ENCODE measurements around the gene PHACTR1. TPM values are rescaled to one million over a fixed set of nuclear protein-coding genes. Genes with fewer than 3 reads are reported as not detected.

Gene PHACTR1
- total RNA-seq, 2 donors from 2014 or later, result 1.3 to 4.3 TPM

DNA sequence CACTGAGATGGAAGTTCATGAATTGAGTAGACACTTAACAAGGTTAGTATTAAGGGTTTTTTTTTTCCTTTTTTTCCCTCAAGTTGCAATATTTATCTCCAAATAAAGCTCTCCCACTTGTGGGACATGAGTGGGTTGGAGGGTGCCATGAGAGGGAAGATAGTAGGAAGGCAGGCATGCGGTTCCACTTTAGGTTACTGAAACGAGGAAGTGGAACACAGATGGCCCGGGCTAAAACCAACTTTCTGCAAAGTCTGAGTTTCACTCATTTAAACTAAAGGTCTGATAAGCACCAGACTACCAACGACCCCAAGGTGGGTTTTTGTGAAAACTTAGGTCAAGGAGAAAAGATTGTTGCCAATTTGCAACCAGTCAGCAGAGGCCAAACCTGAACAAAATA lies 569.6 kb downstream of the PHACTR1 start:
- no peaks in the 10 kb centered on the region for H3K9me3 ChIP-seq
- H3K27me3 ChIP-seq (replicated peaks; ENCODE audit: insufficient read depth), result no peaks in the 10 kb centered on the region
- intact Hi-C loops (cut with DNase I), result no loop called here
- H3K4me1 ChIP-seq (replicated peaks), result no peaks in the 10 kb centered on the region
- DNase-seq (ENCODE audit: low spot score), result no peak
- WGBS, result 80% methylated on average over 4 of the region's 4 CpGs
- no peak for TF ChIP-seq POLR2A (IDR thresholded peaks at IDR 0.05)
- TF ChIP-seq, protein P1, sequence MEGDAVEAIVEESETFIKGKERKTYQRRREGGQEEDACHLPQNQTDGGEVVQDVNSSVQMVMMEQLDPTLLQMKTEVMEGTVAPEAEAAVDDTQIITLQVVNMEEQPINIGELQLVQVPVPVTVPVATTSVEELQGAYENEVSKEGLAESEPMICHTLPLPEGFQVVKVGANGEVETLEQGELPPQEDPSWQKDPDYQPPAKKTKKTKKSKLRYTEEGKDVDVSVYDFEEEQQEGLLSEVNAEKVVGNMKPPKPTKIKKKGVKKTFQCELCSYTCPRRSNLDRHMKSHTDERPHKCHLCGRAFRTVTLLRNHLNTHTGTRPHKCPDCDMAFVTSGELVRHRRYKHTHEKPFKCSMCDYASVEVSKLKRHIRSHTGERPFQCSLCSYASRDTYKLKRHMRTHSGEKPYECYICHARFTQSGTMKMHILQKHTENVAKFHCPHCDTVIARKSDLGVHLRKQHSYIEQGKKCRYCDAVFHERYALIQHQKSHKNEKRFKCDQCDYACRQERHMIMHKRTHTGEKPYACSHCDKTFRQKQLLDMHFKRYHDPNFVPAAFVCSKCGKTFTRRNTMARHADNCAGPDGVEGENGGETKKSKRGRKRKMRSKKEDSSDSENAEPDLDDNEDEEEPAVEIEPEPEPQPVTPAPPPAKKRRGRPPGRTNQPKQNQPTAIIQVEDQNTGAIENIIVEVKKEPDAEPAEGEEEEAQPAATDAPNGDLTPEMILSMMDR (IDR thresholded peaks at IDR 0.05), result no peak
- no peak for TF ChIP-seq POLR2AphosphoS5 (IDR thresholded peaks at IDR 0.05)
- H3K36me3 ChIP-seq, result no peaks in the 10 kb centered on the region
- no peak overlapping the region for H3K27ac ChIP-seq
- H3K4me3 ChIP-seq, result no peak overlapping the region

DNA sequence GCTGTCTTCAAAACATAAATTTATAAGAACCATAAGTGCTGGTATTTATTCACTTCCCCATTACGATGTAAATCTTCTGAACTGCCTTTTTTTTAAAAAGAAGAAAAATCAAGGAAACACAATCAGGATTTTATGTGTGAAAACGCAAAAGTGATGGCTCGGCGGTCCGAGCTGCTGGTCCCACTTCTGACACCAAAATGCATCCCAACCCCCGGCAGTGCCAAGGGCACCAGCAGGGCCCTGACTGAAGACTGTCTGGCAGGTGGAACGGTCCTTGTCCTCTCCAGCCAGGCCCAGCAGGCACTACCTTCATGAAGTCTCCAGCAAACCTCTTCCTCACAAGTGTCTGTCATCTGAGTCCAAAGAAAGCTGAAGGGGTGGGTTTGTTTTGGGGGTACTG lies 570.5 kb downstream of the PHACTR1 start:
- DNase-seq (ENCODE audit: low spot score), result no peak
- Histone ChIP-seq H3K36me3 (no peaks in the 10 kb centered on the region), H3K27ac (no peak overlapping the region), H3K4me1 (replicated peaks) (no peaks in the 10 kb centered on the region), H3K9me3 (no peaks in the 10 kb centered on the region), H3K27me3 (replicated peaks; ENCODE audit: insufficient read depth) (no peaks in the 10 kb centered on the region), H3K4me3 (no peak overlapping the region)
- TF ChIP-seq POLR2AphosphoS5 (IDR thresholded peaks at IDR 0.05) (no peak), POLR2A (IDR thresholded peaks at IDR 0.05) (no peak)
- TF ChIP-seq, protein P1 (IDR thresholded peaks at IDR 0.05), result no peak
- 93% methylated on average over 7 of the region's 7 CpGs for WGBS
- intact Hi-C loops (cut with DNase I), result no loop called here

DNA sequence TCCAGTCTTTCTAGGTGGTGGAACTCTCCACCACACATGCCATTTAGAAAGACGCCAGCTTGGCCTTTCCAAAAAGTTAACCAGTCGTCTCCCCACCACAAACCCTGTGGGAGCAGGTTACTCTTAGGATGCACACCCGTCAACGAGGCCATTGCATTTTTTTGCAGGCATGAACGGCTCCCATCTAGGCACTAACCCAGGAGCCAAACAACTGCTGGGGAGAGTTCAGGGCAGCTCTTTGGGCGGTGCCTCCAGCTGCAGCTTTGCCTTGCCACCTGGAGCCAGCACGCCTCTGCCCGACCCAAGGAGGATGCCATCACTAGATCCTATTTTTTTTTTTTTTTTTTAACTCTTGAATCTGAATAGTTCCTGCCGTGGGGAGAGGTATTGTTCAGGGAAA lies 571.9 kb downstream of the PHACTR1 start:
- Histone ChIP-seq H3K4me3 (no peak overlapping the region), H3K27me3 (replicated peaks; ENCODE audit: insufficient read depth) (no peaks in the 10 kb centered on the region), H3K4me1 (replicated peaks) (no peaks in the 10 kb centered on the region), H3K36me3 (no peaks in the 10 kb centered on the region), H3K27ac (no peak overlapping the region), H3K9me3 (no peaks in the 10 kb centered on the region)
- intact Hi-C loops (cut with DNase I), result no loop called here
- WGBS, result 96% methylated on average over 9 of the region's 9 CpGs
- TF ChIP-seq, protein P1 (IDR thresholded peaks at IDR 0.05), result no peak
- TF ChIP-seq POLR2AphosphoS5 (IDR thresholded peaks at IDR 0.05), result no peak
- TF ChIP-seq POLR2A (IDR thresholded peaks at IDR 0.05), result no peak
- DNase-seq (ENCODE audit: low spot score), result no peak

DNA sequence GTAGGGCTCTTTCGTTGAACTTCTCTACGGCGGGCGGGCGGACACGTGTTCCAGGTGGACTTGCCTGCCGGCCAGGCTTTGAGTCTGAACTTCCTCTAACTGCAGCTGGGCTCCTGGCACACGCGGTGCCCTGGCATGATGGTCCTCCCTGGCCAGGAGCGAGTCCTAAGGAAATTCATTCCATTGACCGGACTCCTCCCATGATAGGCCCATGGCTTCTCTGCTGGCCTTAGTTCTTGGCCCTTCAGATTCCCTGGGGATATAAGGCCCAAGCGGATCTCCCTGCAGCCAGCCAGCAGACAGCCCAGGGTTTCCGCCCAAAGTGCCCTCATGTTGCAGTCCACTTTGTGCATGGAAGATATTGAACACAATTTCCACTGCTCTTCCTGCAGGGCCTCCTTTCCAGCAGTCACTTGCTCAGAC lies 572.4 kb downstream of the PHACTR1 start:
- 88% methylated on average over 13 of the region's 13 CpGs for WGBS

DNA sequence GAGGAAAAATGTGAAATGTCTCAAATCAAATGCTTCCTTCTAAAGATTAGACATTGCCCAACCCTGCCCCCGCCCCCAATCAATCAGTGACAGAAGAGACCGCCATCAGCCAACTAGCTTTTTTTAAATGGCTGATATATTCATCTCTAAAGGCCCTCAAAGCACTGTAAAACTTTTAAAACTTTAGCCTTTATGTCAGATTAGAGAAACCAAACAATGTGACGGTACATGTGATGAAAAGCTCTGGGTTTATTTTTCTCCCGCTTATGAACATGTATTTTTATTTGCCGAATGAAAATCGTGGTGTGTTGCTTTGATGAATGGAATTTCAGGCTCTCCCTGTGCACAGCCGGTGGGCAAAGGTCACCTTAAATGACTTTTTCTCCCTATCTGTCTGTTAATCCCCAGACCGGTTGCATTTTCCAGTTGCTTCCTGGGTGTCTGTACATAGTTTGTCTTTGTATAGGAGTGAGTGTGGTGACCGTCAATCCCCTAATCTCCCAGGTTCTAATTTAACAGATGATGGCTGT lies 573.3 kb downstream of the PHACTR1 start:
- Histone ChIP-seq H3K27me3 (replicated peaks; ENCODE audit: insufficient read depth) (no peaks in the 10 kb centered on the region), H3K9me3 (no peaks in the 10 kb centered on the region), H3K27ac (no peak overlapping the region), H3K4me1 (replicated peaks) (no peaks in the 10 kb centered on the region), H3K36me3 (peaks cover 0 to 10% of the 10 kb centered on the region in 2 donors), H3K4me3 (no peak overlapping the region)
- WGBS, result 69% methylated on average over 9 of the region's 9 CpGs
- intact Hi-C loops (cut with DNase I), result no loop called here
- TF ChIP-seq POLR2AphosphoS5 (IDR thresholded peaks at IDR 0.05), result no peak
- TF ChIP-seq, protein P1 (IDR thresholded peaks at IDR 0.05), result no peak
- no peak for TF ChIP-seq POLR2A (IDR thresholded peaks at IDR 0.05)
- DNase-seq (ENCODE audit: low spot score), result no peak

More for the DNA sequence above, 572.4 kb downstream of the PHACTR1 start:
- H3K36me3 ChIP-seq, result peaks cover 0 to 2% of the 10 kb centered on the region in 2 donors
- no peaks in the 10 kb centered on the region for H3K9me3 ChIP-seq
- no peak for TF ChIP-seq POLR2AphosphoS5 (IDR thresholded peaks at IDR 0.05)
- TF ChIP-seq POLR2A (IDR thresholded peaks at IDR 0.05), result no peak
- TF ChIP-seq, protein P1 (IDR thresholded peaks at IDR 0.05), result no peak
- H3K4me1 ChIP-seq (replicated peaks), result no peaks in the 10 kb centered on the region
- intact Hi-C loops (cut with DNase I), result no loop called here
- H3K27ac ChIP-seq, result no peak overlapping the region
- H3K4me3 ChIP-seq, result no peak overlapping the region
- no peak for DNase-seq (ENCODE audit: low spot score)
- no peaks in the 10 kb centered on the region for H3K27me3 ChIP-seq (replicated peaks; ENCODE audit: insufficient read depth)

Data from prostate gland (tissue), 2 donors.